NOMO-1 treated with dmso at 0.1 percent for 144 hours (cell line): ENCODE results near the gene ARID1A.
"Not testable (repeated sequence)": the region's sequence is repeated elsewhere in the genome, so short reads cannot be mapped to it uniquely, and the experiment has no call there.

Experiments used
- DNase-seq: peaks from one replicate; lab custom pipeline; 2025; ENCODE audit not compliant: unreplicated experiment; lab: John Stamatoyannopoulos, UW

The ARID1A gene

DNA sequence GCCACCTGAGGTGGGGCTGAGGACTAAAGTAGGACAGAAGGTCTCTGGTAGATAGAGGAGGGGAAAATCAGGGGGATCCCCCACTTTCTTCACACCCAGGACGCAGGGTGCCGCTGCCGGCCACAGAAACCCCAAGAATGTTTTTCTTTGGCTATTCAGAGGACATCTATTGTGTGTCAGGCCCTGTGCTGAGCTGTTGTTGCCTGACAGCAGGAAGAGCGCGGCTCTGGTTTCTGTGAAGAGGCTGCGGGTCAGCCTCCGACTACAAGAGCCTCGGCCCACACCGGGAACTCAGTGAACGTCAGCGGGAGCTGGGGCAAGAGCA lies 91.5 kb downstream of the ARID1A start:
- no peak for DNase-seq

DNA sequence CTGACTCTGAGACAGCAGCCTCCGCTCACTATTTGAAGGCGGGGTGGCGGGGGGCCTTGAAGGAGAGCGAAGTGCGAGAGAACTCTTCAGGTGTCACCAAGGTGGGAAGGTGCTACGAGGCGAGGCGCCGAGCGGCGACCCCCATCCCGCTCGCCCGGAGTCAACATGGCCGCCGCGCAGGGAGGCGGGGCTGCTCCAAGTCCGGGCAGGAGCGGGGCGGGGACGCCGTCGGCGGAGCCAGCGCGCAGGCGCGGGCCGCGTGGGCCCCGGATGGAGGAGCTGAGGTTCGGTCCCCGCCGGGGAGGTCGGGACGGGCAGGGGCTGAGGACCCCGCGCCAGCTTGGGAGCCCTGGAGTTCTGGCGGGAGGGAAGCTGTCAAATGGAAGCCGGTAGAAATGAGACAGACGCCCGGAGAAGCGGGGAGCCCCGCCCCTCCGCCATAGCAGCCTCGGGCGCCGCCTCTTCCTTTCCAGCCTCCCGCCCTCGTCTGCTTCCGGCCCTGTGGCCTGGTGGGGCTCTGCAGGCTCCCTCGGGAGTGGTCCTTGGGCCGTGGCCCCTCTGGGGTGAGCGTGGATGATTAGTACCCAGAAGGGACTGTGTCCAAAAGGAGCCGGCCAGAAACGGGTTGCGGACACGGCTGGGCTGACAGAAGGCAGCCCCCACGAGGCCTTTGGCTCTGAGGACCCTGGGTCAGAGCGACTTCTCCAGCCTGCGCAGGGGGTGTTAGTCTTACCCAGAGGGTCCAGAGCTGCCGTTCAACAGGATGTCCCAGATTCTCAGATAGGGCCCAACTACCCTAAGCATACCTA lies 92.1 kb downstream of the ARID1A start, which contains the start of gene PIGV:
TSS of gene PIGV (plus strand) at position 245 of the 809 bp plus-strand sequence. CDS start 2,866 bp downstream, outside the sequence.
- DNase-seq: peak; percentile 86

DNA sequence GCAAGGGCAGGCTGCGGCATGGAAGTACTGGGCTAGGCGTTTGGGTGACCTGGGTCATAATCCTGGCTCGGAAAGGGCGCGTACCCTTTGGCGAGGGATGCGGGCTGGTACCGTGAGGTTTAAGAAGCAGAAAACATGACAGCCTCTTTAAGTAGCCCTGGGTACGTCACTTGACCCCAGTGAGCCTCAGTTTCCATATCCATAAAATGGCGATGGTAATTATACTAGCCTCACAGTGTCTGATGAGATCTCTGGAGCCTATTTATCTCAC lies 92.6 kb downstream of the ARID1A start:
- DNase-seq: no peak

DNA sequence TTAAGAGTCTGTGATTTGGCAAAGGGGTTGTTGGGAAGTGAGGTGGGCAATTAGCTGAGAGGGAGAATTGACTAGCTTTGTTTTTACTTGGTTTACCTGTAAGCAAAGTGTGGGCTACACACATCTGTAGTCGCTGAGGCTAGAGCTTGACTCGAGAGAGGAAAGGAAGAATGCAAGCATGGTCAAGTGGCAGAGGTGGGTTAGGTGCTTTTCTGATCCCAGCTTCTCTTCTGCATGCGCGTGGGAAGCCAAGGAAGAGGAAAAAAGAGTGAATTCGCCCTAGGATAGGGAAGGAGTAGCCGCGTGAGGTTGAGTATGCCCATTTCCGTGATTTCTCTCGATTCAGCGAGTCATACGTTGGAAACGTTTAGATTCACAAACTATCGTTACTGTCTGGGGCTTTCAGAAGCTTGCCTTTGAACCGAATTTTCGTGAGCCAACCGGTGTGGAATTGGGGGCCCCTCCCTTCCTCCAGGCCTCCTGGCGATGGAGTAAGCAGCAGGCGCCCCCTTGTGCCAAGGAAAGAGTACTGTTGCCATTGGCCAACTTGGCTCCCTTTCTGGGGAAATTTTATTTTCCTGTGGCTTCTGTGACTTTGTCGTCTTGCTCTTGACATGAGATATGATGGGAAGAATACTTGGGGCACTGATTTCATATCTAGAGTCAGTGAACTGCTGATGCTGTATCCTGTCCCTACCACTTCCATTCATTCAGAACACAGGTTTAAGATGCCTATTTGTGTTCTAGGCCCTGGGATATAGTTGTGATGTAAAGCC lies 93.2 kb downstream of the ARID1A start:
- peak; percentile 81 for DNase-seq

DNA sequence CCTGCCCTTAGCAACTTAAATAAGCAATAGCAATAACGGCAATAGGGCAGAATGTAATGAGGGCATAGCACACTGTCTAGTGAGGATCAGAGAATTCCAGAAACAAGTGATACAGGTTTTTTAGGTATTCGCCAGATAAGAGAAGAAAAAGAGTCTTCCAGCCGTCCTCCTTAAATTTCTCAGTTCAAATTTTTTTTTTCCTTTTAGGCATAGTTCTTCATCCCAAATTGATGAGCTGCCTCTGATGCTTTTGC lies 93.7 kb downstream of the ARID1A start:
- DNase-seq: no peak

DNA sequence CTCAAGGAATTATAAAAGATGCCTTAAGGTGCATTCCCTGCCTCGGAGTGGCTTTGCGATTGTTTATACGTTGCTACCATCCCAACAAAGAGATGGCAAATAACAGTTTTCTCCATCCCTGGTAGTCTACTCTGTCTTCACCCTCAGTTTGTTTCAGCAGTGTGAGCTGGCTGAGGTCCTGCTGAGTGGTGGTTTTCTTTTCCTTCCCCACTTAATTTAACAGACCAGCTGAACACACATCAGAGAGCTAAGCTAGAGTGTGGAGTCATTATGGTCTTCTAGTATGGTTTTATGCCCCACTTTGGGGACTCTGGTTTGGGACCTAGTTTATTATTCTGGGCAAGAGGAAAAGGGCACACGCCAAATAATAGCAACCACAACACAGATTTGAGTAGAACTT lies 94.1 kb downstream of the ARID1A start:
- no peak for DNase-seq

DNA sequence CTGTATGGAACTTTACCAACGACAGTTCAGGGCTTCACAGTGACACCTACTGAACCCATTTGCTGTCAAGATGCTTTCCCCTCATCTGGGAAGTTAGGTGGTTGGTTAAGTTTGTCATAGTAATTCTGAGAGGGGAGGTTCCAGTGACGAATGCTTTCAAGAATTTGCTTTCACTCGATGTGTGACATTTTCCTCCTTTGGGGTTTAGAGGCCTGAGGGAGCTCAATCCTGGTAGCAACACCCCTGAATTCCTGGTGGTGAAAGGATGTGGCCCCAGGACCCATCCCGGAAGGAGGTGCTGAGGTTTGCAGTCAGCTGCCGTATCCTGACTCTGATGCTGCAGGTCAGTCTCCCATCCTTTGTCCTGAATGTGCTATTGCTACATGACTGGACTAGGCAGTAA lies 94.7 kb downstream of the ARID1A start:
- DNase-seq: no peak

DNA sequence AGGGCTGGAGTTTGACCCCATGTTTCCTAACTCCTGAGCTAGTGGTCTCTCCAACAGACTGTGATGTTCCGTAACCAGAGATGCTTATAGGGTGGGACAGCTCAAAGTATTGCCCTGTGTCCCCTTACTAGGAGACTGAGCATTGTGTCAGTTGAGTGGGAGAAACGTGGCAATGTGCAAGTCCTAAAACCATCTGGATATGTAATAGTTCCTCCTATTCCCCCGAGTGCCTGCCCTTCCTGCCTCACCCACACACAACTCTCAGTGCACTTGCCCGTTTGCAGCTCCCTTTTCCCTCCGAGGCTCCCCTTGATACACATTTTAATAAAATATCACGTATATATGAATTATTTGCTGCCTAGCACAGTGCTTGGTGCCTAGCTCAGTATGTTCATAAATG lies 95.3 kb downstream of the ARID1A start:
- no peak for DNase-seq

DNA sequence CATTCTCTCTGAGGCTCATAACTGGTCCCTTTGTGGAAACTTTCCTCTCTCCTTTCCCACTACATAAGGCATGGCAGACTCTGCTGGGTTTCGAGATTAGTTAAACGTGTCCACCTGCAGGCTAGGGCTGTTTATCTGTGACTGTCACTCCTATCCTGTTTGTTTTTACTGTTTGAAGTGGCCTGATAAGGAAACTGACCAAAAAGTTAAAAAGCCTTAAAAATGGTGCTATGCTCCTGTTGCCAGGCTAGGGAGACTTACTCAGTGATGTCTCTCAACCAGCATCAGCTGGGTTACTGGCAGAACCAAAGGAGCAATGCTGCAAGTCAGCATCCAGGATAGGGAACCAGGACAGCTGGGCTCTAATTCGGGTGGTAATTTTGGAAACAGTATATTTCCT lies 95.8 kb downstream of the ARID1A start:
- DNase-seq: no peak

DNA sequence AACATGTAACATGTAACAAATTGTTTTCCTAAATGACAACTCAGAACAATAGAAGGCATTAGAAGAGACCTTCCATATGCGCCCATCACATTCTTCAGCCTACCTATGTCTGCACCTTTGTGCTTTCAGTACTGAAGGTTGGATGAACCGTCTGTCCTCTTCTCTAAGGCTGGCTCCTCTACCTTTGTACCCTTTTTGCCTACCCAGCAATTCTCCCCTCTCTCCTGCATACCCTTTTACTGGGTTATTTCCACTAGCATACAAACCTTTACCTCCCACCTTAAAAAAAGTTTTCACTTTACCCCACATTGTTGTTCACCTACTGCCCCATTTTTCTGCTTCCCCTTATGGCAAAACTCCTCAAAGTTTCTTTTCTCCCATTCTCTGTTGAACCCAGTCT lies 97.1 kb downstream of the ARID1A start:
- no peak for DNase-seq

DNA sequence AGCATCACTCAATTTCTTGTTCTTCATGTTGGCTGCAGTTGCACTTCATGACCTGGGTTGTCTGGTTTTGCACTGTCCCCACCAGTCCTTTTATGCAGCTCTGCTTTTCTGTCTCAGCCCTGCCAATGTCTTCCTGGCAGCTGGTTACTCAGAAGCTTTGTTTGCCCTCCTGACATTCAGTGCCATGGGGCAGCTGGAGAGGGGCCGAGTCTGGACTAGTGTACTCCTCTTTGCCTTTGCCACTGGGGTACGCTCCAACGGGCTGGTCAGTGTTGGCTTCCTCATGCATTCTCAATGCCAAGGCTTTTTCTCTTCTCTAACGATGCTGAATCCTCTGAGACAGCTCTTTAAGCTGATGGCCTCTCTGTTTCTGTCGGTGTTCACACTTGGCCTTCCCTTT lies 98.6 kb downstream of the ARID1A start:
- DNase-seq: no peak

DNA sequence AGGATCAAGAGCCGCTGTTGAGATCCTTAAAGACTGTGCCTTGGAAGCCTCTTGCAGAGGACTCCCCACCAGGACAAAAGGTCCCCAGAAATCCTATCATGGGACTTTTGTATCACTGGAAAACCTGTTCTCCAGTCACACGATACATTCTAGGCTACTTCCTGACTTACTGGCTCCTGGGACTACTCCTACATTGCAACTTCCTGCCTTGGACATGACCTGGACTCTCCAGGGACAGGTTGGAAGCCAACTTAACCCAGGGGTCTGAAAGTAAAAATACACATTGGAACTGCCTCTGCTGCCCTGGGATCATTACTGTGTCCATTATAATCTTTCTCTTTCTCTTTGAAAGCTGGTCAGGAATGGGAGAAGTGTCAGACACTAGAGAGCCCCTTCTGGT lies 101.8 kb downstream of the ARID1A start:
- DNase-seq: no peak

DNA sequence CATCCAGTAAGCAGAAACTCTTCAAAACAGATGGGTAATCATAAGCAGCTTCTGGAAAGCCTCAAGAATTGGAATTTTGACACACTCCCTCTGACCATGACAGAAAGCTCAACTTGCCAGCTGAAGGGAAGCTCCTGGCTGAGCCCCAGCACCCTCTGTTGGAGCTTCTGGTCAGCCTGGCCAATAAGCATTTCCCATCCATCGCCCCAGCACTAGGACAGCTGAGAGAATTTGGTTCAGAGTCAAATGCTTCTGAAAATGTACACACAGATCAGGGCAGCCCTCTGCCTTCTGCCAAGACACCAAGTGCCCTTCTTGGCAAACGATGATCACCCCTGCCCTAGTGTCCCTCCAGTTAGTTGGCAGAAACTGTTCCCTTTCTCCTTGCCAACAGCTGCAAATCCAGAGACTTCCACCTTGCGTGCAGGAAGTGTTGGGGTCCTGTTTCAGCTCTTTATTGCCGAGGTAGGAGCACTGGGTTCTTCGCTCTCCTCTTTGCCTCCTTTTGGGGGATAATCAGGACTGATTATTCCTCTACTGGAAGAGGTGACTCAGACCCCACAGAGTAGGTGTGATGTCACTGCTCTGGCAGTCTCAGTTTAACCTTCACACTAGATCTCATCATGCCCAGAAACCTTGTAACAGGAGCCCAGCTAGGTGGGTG lies 103.8 kb downstream of the ARID1A start:
- no peak for DNase-seq

DNA sequence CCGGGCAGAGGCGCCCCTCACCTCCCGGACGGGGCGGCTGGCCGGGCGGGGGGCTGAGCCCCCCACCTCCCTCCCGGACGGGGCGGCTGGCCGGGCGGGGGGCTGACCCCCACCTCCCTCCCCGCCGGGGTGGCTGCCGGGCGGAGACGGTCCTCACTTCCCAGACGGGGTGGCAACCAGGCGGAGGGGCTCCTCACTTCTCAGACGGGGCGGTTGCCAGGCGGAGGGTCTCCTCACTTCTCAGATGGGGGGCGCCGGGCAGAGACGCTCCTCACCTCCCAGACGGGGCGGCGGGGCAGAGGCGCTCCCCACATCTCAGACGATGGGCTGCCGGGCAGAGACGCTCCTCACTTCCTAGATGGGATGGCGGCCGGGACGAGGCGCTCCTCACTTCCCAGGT lies 108.1 kb downstream of the ARID1A start:
- DNase-seq: not testable (repeated sequence)

DNA sequence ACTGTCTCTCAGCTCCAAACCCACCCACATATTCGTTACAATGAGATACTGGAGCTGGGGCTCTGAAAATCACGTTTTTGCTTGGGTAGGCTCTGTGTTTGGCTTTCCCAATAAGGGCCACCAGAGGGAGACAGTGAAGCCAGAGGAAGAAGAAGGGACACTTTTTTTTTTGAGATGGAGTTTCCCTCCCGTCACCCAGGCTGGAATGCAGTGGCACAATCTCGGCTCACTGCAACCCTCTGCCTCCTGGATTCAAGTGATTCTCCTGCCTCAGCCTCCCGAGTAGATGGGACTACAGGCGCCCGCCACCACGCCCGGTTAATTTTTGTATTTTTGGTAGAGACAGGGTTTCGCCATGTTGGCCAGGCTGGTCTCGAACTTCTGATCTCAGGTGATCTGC lies 114.3 kb downstream of the ARID1A start:
- peak; percentile 54 for DNase-seq

DNA sequence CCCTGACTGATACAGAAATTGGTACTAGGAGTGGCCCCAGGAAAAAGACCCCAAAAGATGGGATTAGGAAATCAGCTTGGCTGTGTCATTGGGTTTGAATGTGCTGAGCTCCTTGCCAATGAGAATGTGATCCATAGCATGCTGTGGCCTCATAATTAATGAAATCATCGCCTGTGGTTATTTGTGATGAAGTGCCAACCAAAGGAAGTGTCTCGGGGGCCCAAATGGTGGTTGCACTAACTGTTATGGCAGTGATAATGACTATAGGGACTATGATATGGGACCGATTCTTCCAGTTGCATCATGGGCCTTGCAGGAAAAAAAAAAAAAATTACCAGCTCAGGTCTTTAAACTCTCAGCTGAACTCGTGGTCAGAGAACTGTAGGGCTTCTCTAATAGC lies 115.2 kb downstream of the ARID1A start:
- DNase-seq: no peak

DNA sequence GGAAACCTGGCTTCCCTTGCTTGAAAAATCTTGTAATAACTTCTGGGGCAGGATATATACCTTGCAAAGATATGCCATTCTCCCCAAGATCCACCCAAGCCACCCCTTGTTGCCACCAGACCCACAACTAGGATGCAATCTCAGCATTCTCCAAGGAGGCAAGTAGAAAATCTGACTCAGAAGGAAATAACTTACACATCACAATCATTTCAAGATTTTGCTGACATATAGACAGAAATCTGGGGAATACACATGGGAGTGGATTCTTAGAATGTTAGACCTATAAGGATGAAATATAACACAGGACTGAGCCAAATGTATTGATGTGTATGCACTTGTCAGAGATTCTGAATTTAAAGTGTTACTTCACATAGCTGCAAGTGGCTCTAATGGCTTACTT lies 115.9 kb downstream of the ARID1A start:
- DNase-seq: no peak

DNA sequence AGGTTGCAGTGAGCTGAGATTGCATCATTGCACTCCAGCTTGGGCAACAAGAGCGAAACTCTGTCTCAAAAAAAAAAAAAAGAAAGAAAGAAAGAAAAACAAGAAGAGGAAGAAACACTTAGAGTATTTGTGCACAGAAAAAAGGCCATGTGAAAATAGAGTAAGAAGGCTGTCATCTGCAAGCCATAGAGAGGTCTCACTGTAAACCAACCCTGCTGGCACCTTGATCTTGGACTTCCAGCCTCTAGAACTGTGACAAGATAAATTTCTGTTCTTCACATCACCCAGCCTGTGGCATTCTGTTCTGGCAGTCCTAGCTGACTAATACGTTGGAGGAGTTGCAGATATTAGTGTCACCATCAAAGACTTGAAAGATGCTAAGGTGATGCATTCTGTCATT lies 118.6 kb downstream of the ARID1A start:
- DNase-seq: no peak

DNA sequence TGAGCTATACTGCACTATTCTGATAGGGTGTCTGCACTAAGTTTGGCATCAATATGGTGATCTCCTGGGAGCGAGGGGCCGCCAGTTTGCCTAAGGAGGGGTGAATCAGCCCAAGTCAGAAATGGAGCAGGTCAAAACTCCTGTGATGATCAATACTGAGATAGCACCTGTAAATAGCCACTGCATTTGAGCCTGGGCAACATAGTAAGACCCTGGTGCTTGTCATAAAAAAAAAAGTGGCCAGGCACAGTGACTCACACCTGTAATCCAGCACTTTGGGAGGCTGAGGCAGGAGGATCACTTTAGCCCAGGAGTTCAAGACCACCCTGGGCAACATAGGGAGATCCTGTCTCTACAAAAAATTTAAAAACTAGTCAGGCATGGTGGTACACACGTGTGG lies 119.1 kb downstream of the ARID1A start:
- no peak for DNase-seq

DNA sequence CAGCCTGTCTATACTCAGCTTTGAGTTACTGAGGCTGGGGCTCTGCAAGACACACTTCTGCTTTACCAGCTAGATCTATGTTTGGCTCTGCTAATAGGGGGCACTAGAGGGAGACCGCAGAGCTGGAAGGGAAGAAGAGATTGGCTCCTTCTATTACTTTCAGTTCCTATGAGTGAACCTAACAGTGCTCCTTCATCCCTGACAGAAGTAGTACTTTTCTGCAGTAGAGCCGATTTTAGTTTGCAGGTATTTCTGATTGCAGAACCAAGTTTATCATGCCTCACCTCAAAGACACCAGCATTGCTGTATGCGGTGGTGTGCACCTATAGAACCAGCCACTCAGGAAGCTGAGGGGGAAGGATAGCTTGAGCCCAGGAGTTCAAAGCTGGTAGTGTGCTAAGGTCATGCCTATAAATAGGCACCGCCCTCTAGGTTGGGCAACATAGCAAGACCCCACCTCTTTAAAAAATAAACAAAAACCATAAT lies 125.0 kb downstream of the ARID1A start:
- DNase-seq: peak; percentile 90

DNA sequence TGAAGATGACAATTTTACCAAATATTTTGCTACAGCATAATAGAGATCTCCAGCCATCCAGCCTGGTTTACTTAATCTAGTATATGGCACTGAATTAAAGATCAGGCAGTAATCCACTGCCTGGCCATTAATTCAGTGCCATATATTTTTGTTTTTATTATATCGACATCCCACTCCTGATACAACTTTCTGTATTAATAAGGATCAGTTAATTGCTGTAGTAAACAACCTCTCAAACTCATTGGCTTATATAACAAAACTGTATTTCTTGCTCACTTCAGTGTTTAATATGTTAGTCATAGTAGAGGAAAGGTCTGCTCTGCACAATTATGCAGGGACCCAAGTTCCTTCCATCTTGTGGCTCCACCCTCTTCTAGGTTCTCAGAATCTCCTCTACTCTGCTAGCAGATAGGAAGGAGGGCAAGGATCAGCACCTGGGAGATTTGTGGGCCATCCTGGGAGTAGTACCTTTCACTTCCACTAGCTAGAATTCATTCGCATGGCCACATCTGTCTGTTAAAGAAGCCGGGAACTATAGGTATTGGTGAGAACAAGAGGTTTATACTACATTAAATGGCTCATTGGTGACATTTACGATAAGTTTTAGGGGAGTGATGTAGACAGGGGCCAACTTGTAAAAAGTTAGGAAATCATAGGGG lies 127.1 kb downstream of the ARID1A start:
- DNase-seq: no peak

DNA sequence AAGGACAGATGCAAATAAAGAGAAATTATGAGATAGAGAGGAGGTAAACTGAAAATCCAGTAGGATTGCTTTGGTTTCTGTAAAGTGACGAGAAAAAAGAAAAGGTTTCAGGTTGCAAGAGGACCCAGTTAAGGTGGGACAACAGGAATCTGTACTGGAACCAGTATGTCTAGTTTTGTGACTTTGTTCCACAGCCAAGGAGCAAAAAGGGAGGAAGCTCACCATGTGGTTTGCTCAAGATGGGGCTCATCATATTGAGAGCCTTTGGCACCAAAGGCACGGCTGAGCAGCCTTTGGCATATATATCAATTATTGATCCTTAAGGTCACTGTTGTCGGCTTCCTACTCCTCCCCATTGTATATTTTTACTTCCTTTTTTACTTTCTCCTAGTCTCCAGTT lies 128.9 kb downstream of the ARID1A start:
- no peak for DNase-seq
